OCI-LY7 (cell line): ENCODE measurements around the gene EFNA2.

Source experiments
- CTCF ChIP-seq: fragments of 200-600 bp; sonication (generic); conservative IDR thresholded peaks from 2 replicates; pipeline ENCODE4 v1.5.1; 2014; ENCODE audit warnings: mild to moderate bottlenecking, antibody characterized with exemption, low read length, moderate library complexity, mixed read lengths
- EZH2phosphoT487 ChIP-seq: fragments of 200-600 bp; sonication (generic); IDR thresholded peaks from 2 replicates; pipeline ENCODE4 v1.6.1; 2018; ENCODE audit warnings: low read depth, borderline replicate concordance, mild to moderate bottlenecking, mixed run types, antibody characterized with exemption, low read length, moderate library complexity, mixed read lengths

- no peak for TF ChIP-seq CTCF
- TF ChIP-seq EZH2phosphoT487 = no peak
Observed at GRCh38 chr19:1237754-1238368, 47.8 kb upstream of the EFNA2 start, which contains the start of gene CBARP.
